Activated CD8-positive, alpha-beta T cell treated with anti-CD3 and anti-CD28 coated beads for 36 hours (primary cell): ENCODE results near the gene SZRD1. TPM values are rescaled to one million over a fixed set of nuclear protein-coding genes. Genes with fewer than 3 reads are reported as not detected.

Experiments
- ATAC-seq: fragments of 200-7000 bp; cut with Tn5 transposase; one replicate; pipeline ENCODE4 v1.10.0; 2021; ENCODE audit warnings: mild to moderate bottlenecking, moderate library complexity
- CTCF ChIA-PET: fragments of 350-600 bp; sonication (Branson Sonifier 250); formaldehyde crosslinking; loops from one replicate; lab custom pipeline; 2021; ENCODE audit warnings: antibody characterized with exemption; lab: Charles Lee
- POLR2A ChIA-PET: fragments of 350-600 bp; sonication (Branson Sonifier 250); formaldehyde crosslinking; loops from one replicate; lab custom pipeline; 2021; ENCODE audit warnings: antibody characterized with exemption; lab: Charles Lee
- DNase-seq: peaks from one replicate; pipeline ENCODE4 v3.0.0-alpha.2; 2020
- H3K27ac Mint-ChIP-seq: one replicate; pipeline ENCODE4 v1.8.0; 2021; ENCODE audit warnings: mild to moderate bottlenecking, mixed read lengths
- H3K27me3 Mint-ChIP-seq: one replicate; pipeline ENCODE4 v1.8.0; 2021; ENCODE audit warnings: mixed read lengths
- H3K36me3 Mint-ChIP-seq: one replicate; pipeline ENCODE4 v1.8.0; 2021; ENCODE audit warnings: low read depth, mixed read lengths
- H3K4me1 Mint-ChIP-seq: one replicate; pipeline ENCODE4 v1.8.0; 2021; ENCODE audit warnings: low read depth, mixed read lengths
- H3K4me3 Mint-ChIP-seq: one replicate; pipeline ENCODE4 v1.8.0; 2021; ENCODE audit warnings: mild to moderate bottlenecking, moderate library complexity, mixed read lengths
- H3K9me3 Mint-ChIP-seq: one replicate; pipeline ENCODE4 v1.8.0; 2021; ENCODE audit warnings: mixed read lengths
- CTCF ChIP-seq: fragments of 200-600 bp; IDR thresholded peaks from one replicate; pipeline ENCODE4 v1.8.0; 2022; ENCODE audit warnings: antibody characterized with exemption, mild to moderate bottlenecking
- intact Hi-C: fragments of 100-400 bp; cut with micrococcal nuclease; formaldehyde crosslinking; loops from one replicate; pipeline ENCODE4 v1.10.0; 2022
- total RNA-seq, 2 experiments: library from RNA; stranded (reverse); gene quantifications; one replicate each; pipeline ENCODE4 v1.2.3, GENCODE V29; 2021

SZRD1 gene
- total RNA-seq, 2 experiments from 2014 or later = 175 to 177 TPM

GRCh38 chr1:16367968-16368890 lies 1.2 kb downstream of the SZRD1 start:
- DNase-seq = peak; percentile 36
- intact Hi-C loops = loop anchor here (10.0 kb wide), 2 partner anchors 123 to 293 kb away; partner anchors contain the start of gene FAM131C
- no peak for TF ChIP-seq CTCF
- ChIA-PET POLR2A (interaction anchor here (0.6 to 2.5 kb wide), 11 partner anchors 8 to 402 kb away, joined by 3 to 13 read pairs (median 3); partner anchors contain the start of genes FBXO42 and NECAP2), CTCF (interaction anchor here (0.8 to 2.3 kb wide), 5 partner anchors 10 to 72 kb away, joined by 4 to 11 read pairs (median 5); partner anchors contain the start of genes FBXO42 and NECAP2)
- no peak for ATAC-seq
- H3K36me3 Mint-ChIP-seq = peaks cover 36% of the 10 kb centered on the region
- no peaks in the 10 kb centered on the region for H3K9me3 Mint-ChIP-seq
- peak overlapping the region; percentile 98 for H3K4me3 Mint-ChIP-seq
- H3K27me3 Mint-ChIP-seq = no peaks in the 10 kb centered on the region
- H3K4me1 Mint-ChIP-seq = peaks cover 45% of the 10 kb centered on the region
- H3K27ac Mint-ChIP-seq = peak overlapping the region; percentile 100

GRCh38 chr1:16369821-16370220 lies 2.8 kb downstream of the SZRD1 start:
- ATAC-seq (no peak), DNase-seq (no peak)
- H3K36me3 Mint-ChIP-seq = peaks cover 45% of the 10 kb centered on the region
- POLR2A ChIA-PET = interaction anchor here (0.6 to 1.2 kb wide), 2 partner anchors 15 to 54 kb away, joined by 3 to 4 read pairs; no protein-coding TSS in a partner anchor
- CTCF ChIA-PET = no interaction called here
- H3K4me1 Mint-ChIP-seq = peaks cover 51% of the 10 kb centered on the region
- intact Hi-C loops = loop anchor here (10.0 kb wide), 2 partner anchors 125 to 295 kb away; partner anchors contain the start of gene FAM131C
- H3K4me3 Mint-ChIP-seq = peak overlapping the region; percentile 98
- no peak for TF ChIP-seq CTCF
- H3K27ac Mint-ChIP-seq = no peak overlapping the region
- no peaks in the 10 kb centered on the region for H3K27me3 Mint-ChIP-seq
- H3K9me3 Mint-ChIP-seq = no peaks in the 10 kb centered on the region

- intact Hi-C loops = no loop called here
- POLR2A ChIA-PET = interaction anchor here (0.6 to 1.2 kb wide), 2 partner anchors 62 to 841 kb away, joined by 3 read pairs; no protein-coding TSS in a partner anchor
Measured at GRCh38 chr1:16371725-16372124, 4.7 kb downstream of the SZRD1 start.

GRCh38 chr1:16372535-16373285 lies 5.7 kb downstream of the SZRD1 start:
- H3K4me3 Mint-ChIP-seq = peak overlapping the region; percentile 60
- POLR2A ChIA-PET = interaction anchor here (0.5 to 3.4 kb wide), 5 partner anchors 14 to 139 kb away, joined by 3 to 14 read pairs (median 4); no protein-coding TSS in a partner anchor
- CTCF ChIA-PET = interaction anchor here (0.8 to 1.4 kb wide), 3 partner anchors 10 to 295 kb away, joined by 3 read pairs; no protein-coding TSS in a partner anchor
- no peak for TF ChIP-seq CTCF
- H3K36me3 Mint-ChIP-seq = peaks cover 49% of the 10 kb centered on the region
- peaks cover 73% of the 10 kb centered on the region for H3K4me1 Mint-ChIP-seq
- H3K9me3 Mint-ChIP-seq = no peaks in the 10 kb centered on the region
- ATAC-seq = no peak
- intact Hi-C loops = no loop called here
- no peaks in the 10 kb centered on the region for H3K27me3 Mint-ChIP-seq
- peak overlapping the region; percentile 89 for H3K27ac Mint-ChIP-seq
- DNase-seq = no peak

More at GRCh38 chr1:16371725-16372124, 4.7 kb downstream of the SZRD1 start:
- DNase-seq = peak; percentile 29
- ATAC-seq = peak; percentile 4
- Mint-ChIP-seq H3K4me1 (peaks cover 65% of the 10 kb centered on the region), H3K9me3 (no peaks in the 10 kb centered on the region), H3K4me3 (peak overlapping the region; percentile 60), H3K36me3 (peaks cover 51% of the 10 kb centered on the region), H3K27me3 (no peaks in the 10 kb centered on the region), H3K27ac (peak overlapping the region; percentile 89)
- no peak for TF ChIP-seq CTCF
- CTCF ChIA-PET = interaction anchor here (1.2 kb wide), 1 partner anchor 69 kb away, joined by 4 read pairs; the partner anchor contains the start of gene NECAP2
